ENCODE results near the gene SNAPC2.
"Not testable (repeated sequence)": the region's sequence is repeated elsewhere in the genome, so short reads cannot be mapped to it uniquely, and the experiment has no call there.

The SNAPC2 gene

DNA sequence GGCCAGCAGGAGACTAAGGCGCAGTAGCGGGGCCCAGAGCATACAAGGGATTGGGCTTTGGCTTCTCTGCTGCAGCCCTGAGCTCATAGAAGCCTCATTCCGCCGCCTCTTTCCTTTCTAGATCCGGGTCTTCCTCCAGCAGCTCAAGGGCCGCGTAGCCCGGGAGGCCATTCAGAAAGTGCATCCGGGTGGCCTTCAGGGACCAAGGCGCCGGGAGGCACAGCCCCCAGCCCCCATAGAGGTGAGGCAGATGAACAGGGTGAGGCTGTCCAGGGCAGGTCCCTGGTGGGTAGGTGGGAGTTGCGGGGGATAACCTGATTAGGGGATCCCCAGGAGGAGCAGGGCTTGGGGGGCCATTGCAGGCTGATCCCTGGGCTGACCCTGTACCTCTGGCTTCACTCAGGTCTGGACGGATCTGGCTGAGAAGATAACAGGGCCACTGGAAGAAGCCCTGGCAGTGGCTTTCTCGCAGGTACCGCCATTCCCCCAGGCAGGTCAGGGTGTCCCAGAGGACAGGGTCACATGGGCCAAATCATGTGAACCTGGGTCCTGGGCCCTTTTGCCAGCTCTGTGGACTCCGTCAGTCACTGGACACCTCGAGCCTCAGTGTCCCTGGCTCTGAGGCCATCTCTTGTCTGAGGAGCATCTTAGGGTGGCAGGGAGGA lies 1.3 kb downstream of the SNAPC2 start:
- DNase-seq, result peak in 1 of 51 donors; percentile 43

DNA sequence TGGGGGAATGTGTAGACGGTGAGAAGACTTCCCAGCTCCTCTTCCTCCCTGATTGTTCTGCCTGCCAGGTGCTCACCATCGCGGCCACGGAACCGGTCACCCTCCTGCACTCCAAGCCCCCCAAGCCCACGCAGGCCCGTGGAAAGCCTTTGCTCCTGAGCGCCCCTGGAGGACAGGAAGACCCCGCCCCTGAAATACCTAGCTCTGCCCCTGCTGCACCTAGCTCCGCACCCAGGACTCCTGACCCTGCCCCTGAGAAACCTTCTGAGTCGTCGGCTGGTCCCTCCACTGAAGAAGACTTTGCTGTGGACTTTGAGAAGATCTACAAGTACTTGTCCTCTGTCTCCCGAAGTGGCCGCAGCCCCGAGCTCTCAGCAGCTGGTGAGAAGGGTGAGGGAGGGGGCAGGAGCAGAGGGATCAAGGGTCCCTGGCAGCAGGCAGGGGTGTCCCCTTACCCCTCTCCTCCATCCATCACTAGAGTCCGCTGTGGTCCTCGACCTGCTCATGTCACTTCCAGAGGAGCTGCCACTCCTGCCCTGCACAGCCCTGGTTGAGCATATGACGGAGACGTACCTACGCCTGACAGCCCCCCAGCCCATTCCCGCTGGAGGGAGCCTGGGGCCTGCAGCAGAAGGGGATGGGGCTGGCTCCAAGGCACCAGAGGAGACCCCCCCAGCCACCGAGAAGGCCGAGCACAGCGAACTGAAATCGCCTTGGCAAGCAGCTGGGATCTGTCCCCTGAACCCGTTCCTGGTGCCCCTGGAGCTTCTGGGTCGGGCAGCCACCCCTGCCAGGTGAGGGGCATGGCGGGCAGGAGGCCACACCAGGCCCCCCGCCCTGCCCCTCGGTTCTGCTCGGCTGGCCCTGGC lies 2.1 kb downstream of the SNAPC2 start:
- DNase-seq, result no peak

GRCh38 chr19:7922836-7923195 lies 2.7 kb downstream of the SNAPC2 start:
- DNase-seq, result no peak

- DNase-seq, result peak in 3 of 51 donors; percentile 21 to 68 (median 55)
These were observed 3.4 kb downstream of the SNAPC2 start for GRCh38 chr19:7923295-7924191.

DNA sequence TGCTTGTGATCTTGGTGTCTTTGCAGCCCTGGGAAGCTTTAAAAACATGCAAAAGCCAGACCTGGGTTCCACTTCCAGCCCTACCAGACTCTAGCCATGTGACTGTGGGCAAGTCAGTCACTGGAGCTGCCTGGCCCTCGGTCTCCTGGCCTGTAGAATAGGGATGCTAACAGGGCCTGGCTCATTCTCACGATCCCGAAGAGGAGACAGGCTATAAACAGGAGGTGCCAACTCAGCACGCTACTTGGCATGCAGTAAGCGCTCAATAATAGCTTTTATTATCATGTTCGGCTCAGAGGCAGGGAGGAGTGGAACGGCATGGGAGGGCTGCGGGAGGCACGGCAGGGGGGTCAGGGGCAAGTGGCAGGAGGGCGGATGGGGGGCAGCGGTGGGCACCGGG lies 4.1 kb downstream of the SNAPC2 start:
- no peak for DNase-seq

DNA sequence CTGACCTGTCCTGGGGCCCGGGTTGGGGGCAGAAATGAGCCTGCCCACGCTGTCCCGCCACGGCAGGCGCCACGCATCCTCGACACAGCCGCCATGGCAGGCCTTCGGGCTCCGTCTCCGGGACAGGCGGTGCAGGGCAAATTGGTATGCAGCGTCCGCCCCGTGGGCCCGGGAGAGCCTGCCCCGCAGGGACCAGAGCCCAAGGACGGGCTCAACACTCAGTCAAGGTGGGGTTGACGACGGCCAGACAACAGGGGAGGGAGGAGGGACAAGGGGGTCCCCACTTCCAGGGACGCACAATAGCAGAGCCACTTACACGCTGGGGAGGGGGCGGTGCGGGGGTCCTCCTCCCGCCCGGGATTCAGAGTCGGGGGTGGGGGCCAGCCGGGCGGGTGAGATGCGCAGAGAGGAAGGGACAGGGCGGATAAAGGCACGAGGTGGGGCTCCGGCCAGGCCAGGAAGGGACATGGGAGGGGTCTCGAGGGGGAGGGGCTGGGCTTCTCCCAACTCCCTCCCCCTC lies 4.6 kb downstream of the SNAPC2 start:
- DNase-seq, result no peak

DNA sequence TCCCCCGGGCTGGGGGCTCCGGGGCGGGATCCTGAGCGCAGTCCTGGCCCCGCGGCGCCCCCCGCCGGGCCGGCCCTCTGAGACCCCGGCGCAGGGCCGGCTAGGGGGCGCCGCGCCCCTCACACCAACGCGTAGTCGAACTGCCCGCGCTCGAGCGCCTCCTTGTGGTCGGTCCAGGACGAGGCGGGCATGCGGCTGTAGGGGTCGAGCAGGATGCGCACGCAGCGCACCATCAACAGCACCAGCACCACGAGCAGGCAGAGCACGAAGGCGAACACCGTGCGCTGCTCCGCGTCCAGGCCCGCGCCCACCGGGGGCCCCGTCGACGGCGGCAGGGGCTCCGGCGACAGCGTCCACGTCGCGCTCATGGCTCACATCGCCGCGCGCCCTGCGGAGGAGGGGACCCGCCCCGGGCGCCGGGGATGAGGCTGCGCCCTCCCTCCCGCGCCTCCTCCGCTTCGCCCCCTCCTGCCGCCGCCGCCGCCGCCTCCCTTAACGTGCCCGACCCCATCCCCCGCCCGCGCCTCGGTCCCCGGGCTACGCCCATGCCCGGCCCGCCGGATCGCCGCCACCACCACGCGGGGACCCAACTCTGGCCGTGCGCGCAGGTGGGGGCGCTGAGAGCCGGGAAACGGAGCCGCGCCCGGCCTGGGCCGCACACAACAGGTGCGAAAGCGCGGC lies 5.2 kb downstream of the SNAPC2 start:
- DNase-seq, result peak in 26 of 51 donors; percentile 6 to 70 (median 38)

DNA sequence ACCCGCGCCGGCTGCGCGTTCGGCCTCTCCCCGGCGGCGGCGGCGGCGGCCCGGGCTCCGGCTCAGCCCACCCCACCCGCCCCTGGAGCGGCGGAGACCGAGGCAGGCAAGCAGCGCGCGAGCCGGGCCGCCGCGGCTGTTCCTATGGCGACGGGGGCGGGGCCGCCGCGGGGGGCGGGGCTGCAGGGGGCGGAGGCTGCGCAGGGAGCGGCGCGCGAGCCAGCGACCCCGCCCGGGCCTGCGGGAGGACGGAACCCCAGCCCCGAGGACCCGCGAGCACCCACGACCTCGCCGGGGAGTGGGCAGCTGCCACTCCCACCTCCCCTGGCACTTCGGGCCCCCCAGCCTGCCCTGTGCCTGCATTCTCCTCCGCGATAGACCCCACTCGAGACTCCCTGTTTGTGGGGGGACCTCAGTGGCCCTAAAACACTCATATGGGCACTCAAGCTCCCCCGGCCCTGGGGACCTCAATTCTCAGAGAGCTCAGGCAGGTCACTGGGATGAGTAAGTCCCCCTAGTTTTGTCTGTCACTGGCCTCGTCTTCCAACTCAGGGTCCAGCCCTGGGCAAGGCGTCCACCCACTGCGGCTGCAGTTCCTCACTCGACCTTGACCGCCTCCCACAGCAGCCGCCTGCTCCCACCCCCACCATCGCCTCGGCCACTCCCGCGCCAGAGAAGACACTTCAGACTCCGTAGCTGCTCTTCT lies 6.0 kb downstream of the SNAPC2 start, which contains the start of gene CTXN1:
Gene CTXN1 (minus strand): TSS at position 115 of the 706 bp plus-strand sequence. CDS start 597 bp downstream, outside the sequence.
- DNase-seq, result peak in 35 of 51 donors; percentile 3 to 78 (median 47)

DNA sequence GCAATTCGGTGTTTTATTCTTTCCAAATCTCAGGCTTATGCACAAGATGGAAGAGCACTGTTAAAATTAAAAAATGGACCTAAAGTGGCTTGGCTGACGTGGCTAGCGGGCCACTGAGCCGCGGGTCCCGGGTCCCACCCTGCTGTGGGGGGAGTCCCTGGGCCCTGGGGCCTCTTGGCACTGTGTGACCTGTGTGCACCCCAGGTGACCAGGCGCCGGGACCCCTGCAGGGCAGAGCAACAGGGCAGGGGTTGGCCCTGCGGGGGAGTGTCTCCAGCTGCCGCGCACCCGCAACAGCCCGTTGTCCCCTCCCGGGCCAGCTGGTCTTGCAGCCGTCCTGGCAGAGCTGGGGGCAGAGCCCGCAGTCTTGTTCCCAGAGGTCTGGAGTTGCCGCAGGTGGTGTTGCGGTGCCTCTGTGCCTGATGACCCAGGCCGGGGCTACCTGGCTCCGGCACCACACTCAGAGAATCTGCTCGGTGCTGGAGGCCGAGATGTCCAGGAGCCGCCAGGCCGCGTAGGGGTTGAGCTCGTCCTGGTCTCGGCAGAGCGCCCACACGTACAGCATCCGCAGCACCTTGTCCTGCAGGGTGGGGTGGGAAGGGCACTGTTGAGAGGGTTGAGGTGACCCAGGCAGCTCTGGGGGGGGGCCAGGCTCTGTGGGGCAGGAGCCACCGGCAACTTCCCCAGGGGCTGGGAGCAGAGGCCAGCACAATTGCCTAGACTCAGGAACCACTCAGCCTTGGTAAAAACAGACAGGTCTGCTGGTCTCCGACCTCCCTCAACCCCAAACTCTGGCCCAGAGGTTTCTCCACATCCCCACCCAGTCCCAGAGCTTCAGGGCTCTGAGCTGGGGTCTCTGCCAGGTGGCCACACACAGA lies 6.8 kb downstream of the SNAPC2 start:
- DNase-seq, result no peak

DNA sequence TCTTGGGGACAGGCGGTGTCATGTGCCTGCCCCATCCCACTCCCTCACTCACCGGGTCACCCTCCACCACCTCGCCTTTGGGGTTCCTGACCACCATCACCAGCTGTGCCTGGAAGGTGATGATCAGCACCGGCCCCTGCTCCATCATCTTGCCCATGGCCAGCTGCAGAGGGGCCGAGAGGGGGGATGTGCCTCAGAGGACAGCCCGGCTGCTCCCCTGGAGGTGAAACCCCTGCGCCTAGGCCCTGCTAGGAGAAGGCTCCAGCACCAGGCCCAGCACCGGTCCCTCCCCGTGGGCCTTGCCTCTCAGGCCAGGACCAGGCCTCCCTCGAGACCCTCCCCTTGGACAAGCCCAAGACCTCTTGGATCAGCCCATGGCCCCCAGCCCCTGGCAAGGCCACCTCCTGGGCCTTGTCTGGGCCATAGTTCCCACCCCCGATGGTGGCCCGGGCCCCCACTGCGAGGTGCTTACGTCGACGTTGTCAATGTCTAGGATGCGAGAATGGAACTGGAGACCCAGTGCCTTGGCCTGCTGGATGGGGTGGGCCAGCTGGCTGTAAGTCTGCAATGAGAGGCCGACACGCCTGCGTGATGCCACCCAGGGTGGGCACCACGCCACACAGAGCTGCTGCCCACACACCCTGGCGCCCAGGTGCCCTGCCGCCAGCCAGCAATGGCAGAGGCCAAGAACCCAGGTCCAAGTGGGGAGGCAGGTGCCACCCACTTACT lies 7.6 kb downstream of the SNAPC2 start:
- DNase-seq, result peak in 1 of 51 donors; percentile 55

GRCh38 chr19:7928334-7928706 lies 8.2 kb downstream of the SNAPC2 start:
- peak in 1 of 51 donors; percentile 55 for DNase-seq

- peak in 2 of 51 donors; percentile 15 to 31 for DNase-seq
These were observed 8.9 kb downstream of the SNAPC2 start for GRCh38 chr19:7928741-7929701.

DNA sequence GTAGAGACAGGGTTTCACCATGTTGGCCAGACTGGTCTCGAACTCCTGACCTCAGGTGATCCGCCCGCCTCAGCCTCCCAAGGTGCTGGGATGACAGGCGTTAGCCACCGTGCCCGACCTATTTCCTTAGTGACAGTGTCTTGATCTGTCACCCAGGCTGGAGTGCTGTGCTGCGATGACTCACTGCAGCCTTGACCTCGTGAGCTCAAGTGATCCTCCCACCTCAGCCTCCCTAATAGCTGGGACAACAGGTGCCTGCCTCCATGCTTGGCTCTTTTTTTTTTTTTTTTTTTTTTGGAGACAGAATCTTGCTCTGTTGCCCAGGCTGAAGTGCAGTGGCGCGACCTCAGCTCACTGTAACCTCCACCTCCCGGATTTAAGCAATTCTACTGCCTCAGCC lies 9.9 kb downstream of the SNAPC2 start:
- DNase-seq, result not testable (repeated sequence)

DNA sequence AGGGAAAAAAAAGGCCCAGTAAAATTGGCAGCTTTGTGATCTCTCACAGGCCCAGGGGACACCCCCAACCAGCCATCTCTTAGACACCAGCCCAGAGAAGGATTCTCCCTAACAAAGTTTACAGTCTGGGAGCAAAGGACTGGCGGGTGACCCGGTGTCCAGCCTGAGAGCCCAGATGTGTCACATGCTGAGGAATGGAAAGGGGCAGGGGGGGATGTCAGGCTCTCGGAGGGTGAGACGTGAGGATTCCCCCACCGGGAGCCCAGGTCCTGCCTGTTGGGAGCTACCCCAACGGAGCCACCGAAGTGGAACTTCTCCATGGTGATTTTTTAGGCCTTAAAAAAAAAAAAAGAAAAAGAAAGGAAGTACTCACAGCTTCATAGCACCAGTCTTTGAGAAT lies 10.6 kb downstream of the SNAPC2 start:
- no peak for DNase-seq

DNA sequence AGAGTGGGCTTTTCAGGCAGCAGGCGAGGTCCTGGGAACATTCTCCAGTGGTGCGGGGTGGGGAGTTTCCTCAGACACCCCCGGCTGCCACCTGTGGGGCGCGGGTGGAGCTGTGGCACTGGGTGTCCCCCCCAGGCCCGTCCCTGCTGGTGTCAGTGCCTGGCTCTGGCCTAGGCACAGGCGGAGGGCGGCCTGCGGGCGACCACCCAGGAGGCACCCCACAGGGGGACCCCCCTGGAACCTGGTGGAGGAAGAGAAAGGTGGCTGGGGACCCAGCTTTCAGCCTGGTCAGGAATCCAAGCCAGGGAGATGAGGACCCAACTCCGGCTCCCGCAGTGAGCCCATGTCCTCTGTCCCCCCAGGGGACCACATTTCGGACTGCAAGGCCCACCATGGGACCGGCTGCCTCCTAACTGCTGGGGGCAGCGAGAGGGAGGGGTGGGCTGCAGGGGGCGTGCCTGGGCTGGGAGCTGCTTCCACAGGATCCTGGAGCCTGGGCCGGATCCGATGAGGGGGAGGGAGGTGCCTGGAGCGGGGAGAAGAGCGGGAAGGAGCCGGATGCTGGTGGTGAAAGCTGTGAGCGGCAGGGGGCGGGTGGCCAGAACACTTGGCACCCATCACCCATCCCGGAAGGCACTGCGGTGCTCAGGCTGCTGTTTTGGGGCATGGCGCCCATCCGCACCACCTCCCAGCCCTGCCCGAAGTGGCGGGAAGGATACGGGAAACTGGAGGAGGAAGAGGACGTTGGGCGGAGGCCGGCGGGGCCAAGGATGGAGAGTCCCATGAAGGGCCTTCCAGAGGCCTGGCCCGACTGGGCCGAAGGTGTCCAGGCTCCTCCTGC lies 11.3 kb downstream of the SNAPC2 start:
- peak in 1 of 51 donors; percentile 20 for DNase-seq

- DNase-seq, result no peak
These were observed 12.3 kb downstream of the SNAPC2 start for GRCh38 chr19:7932276-7932929.

Measured in hypothalamus (tissue), 51 donors.